Liver (tissue), 3 donors: ENCODE measurements around the gene CCDC141.

ENCODE experiments used
- CTCF ChIP-seq: fragments of 150-350 bp; IDR thresholded peaks from 2 replicates; pipeline ENCODE4 v1.5.1; 2017; ENCODE audit warnings: improper control_type of control experiment, low read depth, low read length; ENCODE audit not compliant: missing input control
- EGR1 ChIP-seq, 2 donors: IDR thresholded peaks; 2 replicates each; pipeline ENCODE4 v1.6.1; 2016 to 2018; ENCODE audit warnings: antibody characterized with exemption in 2 of 2, low read depth in 2 of 2
- FOXA1 ChIP-seq: IDR thresholded peaks from 2 replicates; pipeline ENCODE4 v1.6.1; 2016; ENCODE audit warnings: antibody characterized with exemption
- JUND ChIP-seq, 2 donors: IDR thresholded peaks; 2 replicates each; pipeline ENCODE4 v1.6.1; 2016; ENCODE audit warnings: antibody characterized with exemption in 2 of 2
- MAX ChIP-seq: IDR thresholded peaks from 2 replicates; pipeline ENCODE4 v1.6.1; 2016; ENCODE audit warnings: antibody characterized with exemption
- SP1 ChIP-seq: IDR thresholded peaks from 2 replicates; pipeline ENCODE4 v1.6.1; 2018; ENCODE audit warnings: antibody characterized with exemption, mild to moderate bottlenecking
- TAF1 ChIP-seq: conservative IDR thresholded peaks from 2 replicates; pipeline ENCODE4 v1.6.1; 2016; ENCODE audit warnings: antibody characterized with exemption, mild to moderate bottlenecking
- YY1 ChIP-seq: IDR thresholded peaks from 2 replicates; pipeline ENCODE4 v1.6.1; 2016; ENCODE audit warnings: antibody characterized with exemption, mild to moderate bottlenecking
- TF ChIP-seq, protein P1 (sequence below): IDR thresholded peaks from 2 replicates; pipeline ENCODE4 v1.6.1; 2016; ENCODE audit warnings: antibody characterized with exemption, mild to moderate bottlenecking
- donor health status: healthy.
- donor health status: healthy.

- TF ChIP-seq JUND (IDR thresholded peaks at IDR 0.05), result no peak
- no peak for TF ChIP-seq CTCF
- no peak for TF ChIP-seq YY1
- no peak for TF ChIP-seq TAF1
- TF ChIP-seq EGR1 (IDR thresholded peaks at IDR 0.05; ENCODE audit: low read depth in 2 of 2), result no peak
- TF ChIP-seq MAX, result no peak
- TF ChIP-seq, protein P1, sequence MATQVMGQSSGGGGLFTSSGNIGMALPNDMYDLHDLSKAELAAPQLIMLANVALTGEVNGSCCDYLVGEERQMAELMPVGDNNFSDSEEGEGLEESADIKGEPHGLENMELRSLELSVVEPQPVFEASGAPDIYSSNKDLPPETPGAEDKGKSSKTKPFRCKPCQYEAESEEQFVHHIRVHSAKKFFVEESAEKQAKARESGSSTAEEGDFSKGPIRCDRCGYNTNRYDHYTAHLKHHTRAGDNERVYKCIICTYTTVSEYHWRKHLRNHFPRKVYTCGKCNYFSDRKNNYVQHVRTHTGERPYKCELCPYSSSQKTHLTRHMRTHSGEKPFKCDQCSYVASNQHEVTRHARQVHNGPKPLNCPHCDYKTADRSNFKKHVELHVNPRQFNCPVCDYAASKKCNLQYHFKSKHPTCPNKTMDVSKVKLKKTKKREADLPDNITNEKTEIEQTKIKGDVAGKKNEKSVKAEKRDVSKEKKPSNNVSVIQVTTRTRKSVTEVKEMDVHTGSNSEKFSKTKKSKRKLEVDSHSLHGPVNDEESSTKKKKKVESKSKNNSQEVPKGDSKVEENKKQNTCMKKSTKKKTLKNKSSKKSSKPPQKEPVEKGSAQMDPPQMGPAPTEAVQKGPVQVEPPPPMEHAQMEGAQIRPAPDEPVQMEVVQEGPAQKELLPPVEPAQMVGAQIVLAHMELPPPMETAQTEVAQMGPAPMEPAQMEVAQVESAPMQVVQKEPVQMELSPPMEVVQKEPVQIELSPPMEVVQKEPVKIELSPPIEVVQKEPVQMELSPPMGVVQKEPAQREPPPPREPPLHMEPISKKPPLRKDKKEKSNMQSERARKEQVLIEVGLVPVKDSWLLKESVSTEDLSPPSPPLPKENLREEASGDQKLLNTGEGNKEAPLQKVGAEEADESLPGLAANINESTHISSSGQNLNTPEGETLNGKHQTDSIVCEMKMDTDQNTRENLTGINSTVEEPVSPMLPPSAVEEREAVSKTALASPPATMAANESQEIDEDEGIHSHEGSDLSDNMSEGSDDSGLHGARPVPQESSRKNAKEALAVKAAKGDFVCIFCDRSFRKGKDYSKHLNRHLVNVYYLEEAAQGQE, result no peak
- TF ChIP-seq SP1, result no peak
- no peak for TF ChIP-seq FOXA1
Measured at GRCh38 chr2:178891959-178892485, 157.9 kb downstream of the CCDC141 start.
